Suprapubic skin (tissue), 4 donors: ENCODE results near the gene RUNDC3A. TPM values are rescaled to one million over a fixed set of nuclear protein-coding genes. Genes with fewer than 3 reads are reported as not detected.

ENCODE experiments used
- DNase-seq, 2 donors: peaks; one replicate each; pipeline ENCODE4 v3.0.0-alpha.2; 2019; ENCODE audit warnings: low spot score in 2 of 2
- H3K27ac ChIP-seq: fragments of 200-600 bp; sonication (generic); one replicate; pipeline ENCODE4 v1.5.1; 2019
- H3K27me3 ChIP-seq: fragments of 200-600 bp; sonication (generic); one replicate; pipeline ENCODE4 v1.5.1; 2019
- H3K36me3 ChIP-seq: fragments of 200-600 bp; sonication (generic); one replicate; pipeline ENCODE4 v1.5.1; 2019
- H3K4me1 ChIP-seq: fragments of 200-600 bp; sonication (generic); one replicate; pipeline ENCODE4 v1.5.1; 2019
- H3K4me3 ChIP-seq: fragments of 200-600 bp; sonication (generic); one replicate; pipeline ENCODE4 v1.5.1; 2019; ENCODE audit warnings: mild to moderate bottlenecking
- H3K9me3 ChIP-seq: fragments of 200-600 bp; sonication (generic); one replicate; pipeline ENCODE4 v1.5.1; 2019
- CTCF ChIP-seq, 2 donors: fragments of 200-600 bp in 1 of 2; fragments of 450-650 bp in 1 of 2; sonication (generic) in 1 of 2; IDR thresholded peaks; one replicate each; pipeline ENCODE4 v1.5.1; 2016 to 2019; ENCODE audit warnings: antibody characterized with exemption in 2 of 2, mild to moderate bottlenecking in 1 of 2, moderate library complexity in 1 of 2
- EP300 ChIP-seq: sonication (generic); formaldehyde crosslinking; IDR thresholded peaks from one replicate; pipeline ENCODE4 v1.6.1; 2017; ENCODE audit warnings: antibody characterized with exemption
- POLR2A ChIP-seq, 2 donors: fragments of 450-650 bp; IDR thresholded peaks; one replicate each; pipeline ENCODE4 v1.6.1; 2017; ENCODE audit warnings: antibody characterized with exemption in 2 of 2, mild to moderate bottlenecking in 2 of 2, moderate library complexity in 2 of 2
- POLR2AphosphoS5 ChIP-seq, 3 donors: sonication (generic); formaldehyde crosslinking; IDR thresholded peaks; one replicate each; pipeline ENCODE4 v1.6.1; 2017; ENCODE audit warnings: antibody characterized with exemption in 3 of 3
- WGBS: methylation state at CpG from one replicate; pipeline ENCODE4 v1.1.5; 2018; 5-methylcytosine and 5-hydroxymethylcytosine counted together
- total RNA-seq, 4 donors: library from RNA; depleted of rRNA; stranded (reverse); fragments of >200 nt; gene quantifications; one replicate each; pipeline ENCODE4 v1.1.0, GENCODE V29; 2016

RUNDC3A gene
- total RNA-seq, 4 donors from 2014 or later = 12.6 to 22.0 (median 14.7) TPM

GRCh38 chr17:44310609-44311376 lies 2.4 kb downstream of the RUNDC3A start:
- no peak for DNase-seq
- H3K9me3 ChIP-seq = no peaks in the 10 kb centered on the region
- no peak for TF ChIP-seq EP300
- TF ChIP-seq POLR2AphosphoS5 (IDR thresholded peaks at IDR 0.05) = no peak
- no peak for TF ChIP-seq CTCF (IDR thresholded peaks at IDR 0.05)
- no peak for TF ChIP-seq POLR2A (IDR thresholded peaks at IDR 0.05)
- WGBS = 68% methylated on average over 6 of the region's 10 CpGs
- no peak overlapping the region for H3K4me3 ChIP-seq
- H3K27ac ChIP-seq = no peak overlapping the region
- H3K4me1 ChIP-seq = peaks cover 42% of the 10 kb centered on the region
- H3K36me3 ChIP-seq = no peaks in the 10 kb centered on the region
- peaks cover 38% of the 10 kb centered on the region for H3K27me3 ChIP-seq

GRCh38 chr17:44311562-44312181 lies 3.3 kb downstream of the RUNDC3A start:
- no peak overlapping the region for H3K27ac ChIP-seq
- TF ChIP-seq POLR2AphosphoS5 (IDR thresholded peaks at IDR 0.05) (no peak), POLR2A (IDR thresholded peaks at IDR 0.05) (no peak), CTCF (IDR thresholded peaks at IDR 0.05) (no peak), EP300 (no peak)
- H3K27me3 ChIP-seq = peaks cover 44% of the 10 kb centered on the region
- H3K9me3 ChIP-seq = no peaks in the 10 kb centered on the region
- peaks cover 50% of the 10 kb centered on the region for H3K4me1 ChIP-seq
- H3K4me3 ChIP-seq = no peak overlapping the region
- 94% methylated on average over 2 of the region's 5 CpGs for WGBS
- H3K36me3 ChIP-seq = no peaks in the 10 kb centered on the region
- no peak for DNase-seq

- H3K27me3 ChIP-seq = peaks cover 52% of the 10 kb centered on the region
- H3K9me3 ChIP-seq = no peaks in the 10 kb centered on the region
- H3K4me3 ChIP-seq = no peak overlapping the region
- no peak overlapping the region for H3K27ac ChIP-seq
- TF ChIP-seq POLR2A (IDR thresholded peaks at IDR 0.05) (no peak), POLR2AphosphoS5 (IDR thresholded peaks at IDR 0.05) (no peak), CTCF (IDR thresholded peaks at IDR 0.05) (no peak), EP300 (no peak)
- H3K36me3 ChIP-seq = no peaks in the 10 kb centered on the region
- peaks cover 47% of the 10 kb centered on the region for H3K4me1 ChIP-seq
- no peak for DNase-seq
- WGBS = 69% methylated on average over 17 of the region's 17 CpGs
Measured at GRCh38 chr17:44312396-44313104, 4.1 kb downstream of the RUNDC3A start.

DNA sequence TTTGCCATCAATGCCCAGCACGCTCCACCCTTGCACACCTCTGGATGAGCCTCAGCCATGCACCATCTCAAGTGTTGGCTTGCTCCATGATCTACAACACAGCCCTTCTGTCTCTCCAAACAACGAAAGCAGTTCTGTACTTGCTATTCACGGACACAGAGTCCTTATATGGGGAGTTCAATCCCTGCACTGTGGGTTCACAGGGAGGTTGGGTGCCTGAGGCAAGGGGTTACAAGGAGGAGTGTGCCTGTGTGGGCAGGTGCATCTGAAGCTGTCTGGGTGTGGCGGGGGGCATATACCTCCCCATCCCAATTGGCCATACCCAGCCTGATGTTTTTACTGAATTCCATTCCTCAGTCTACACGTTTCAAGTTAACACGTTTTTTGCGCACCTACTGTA lies 5.6 kb downstream of the RUNDC3A start:
- Histone ChIP-seq H3K27ac (no peak overlapping the region), H3K4me1 (peaks cover 32% of the 10 kb centered on the region), H3K27me3 (peaks cover 52% of the 10 kb centered on the region), H3K36me3 (peaks cover 4% of the 10 kb centered on the region), H3K9me3 (no peaks in the 10 kb centered on the region), H3K4me3 (no peak overlapping the region)
- WGBS = 52% methylated on average over 7 of the region's 7 CpGs
- DNase-seq = no peak
- TF ChIP-seq EP300 (no peak), CTCF (IDR thresholded peaks at IDR 0.05) (no peak), POLR2A (IDR thresholded peaks at IDR 0.05) (no peak), POLR2AphosphoS5 (IDR thresholded peaks at IDR 0.05) (no peak)

DNA sequence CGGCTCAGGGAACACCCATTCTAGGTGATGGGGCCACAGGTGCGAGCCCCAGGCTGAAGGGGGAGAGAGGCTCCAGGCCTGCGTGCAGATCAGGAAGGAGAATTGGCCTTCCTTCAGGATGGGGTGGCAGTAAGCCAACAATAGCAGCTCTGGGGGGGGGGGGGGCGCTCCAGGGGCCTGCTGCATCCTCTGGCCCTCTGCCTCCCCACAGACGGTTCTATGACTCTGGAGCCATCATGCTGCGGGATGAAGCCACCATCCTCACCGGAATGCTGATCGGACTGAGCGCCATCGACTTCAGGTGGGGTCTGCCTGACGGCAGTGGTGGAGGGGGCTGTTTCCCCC lies 6.1 kb downstream of the RUNDC3A start:
- 26% methylated on average over 8 of the region's 11 CpGs for whole genome bisulfite sequencing
- no peak for DNase-seq
- Histone ChIP-seq H3K27me3 (peaks cover 52% of the 10 kb centered on the region), H3K4me3 (peak overlapping the region; percentile 38), H3K36me3 (peaks cover 8% of the 10 kb centered on the region), H3K4me1 (peaks cover 28% of the 10 kb centered on the region), H3K9me3 (no peaks in the 10 kb centered on the region), H3K27ac (no peak overlapping the region)
- TF ChIP-seq POLR2AphosphoS5 (IDR thresholded peaks at IDR 0.05) (no peak), POLR2A (IDR thresholded peaks at IDR 0.05) (no peak), CTCF (IDR thresholded peaks at IDR 0.05) (no peak), EP300 (no peak)
